H1 (cell line): ENCODE results near the gene IFT80. TPM values are rescaled to one million over a fixed set of nuclear protein-coding genes. Genes with fewer than 3 reads are reported as not detected.

Source experiments
- EGR1 ChIP-seq: IDR thresholded peaks from 2 replicates; pipeline ENCODE4 v1.6.1; 2011; ENCODE audit warnings: low read depth, low read length, borderline replicate concordance
- JUND ChIP-seq: IDR thresholded peaks from 2 replicates; pipeline ENCODE4 v1.6.1; 2011; ENCODE audit warnings: mild to moderate bottlenecking, improper control_type of control experiment, low read length
- polyA plus RNA-seq, 7 experiments: library from polyadenylated mRNA; depleted of rRNA in 3 of 7; stranded (reverse) in 5 of 7; unstranded in 2 of 7; fragments of >200 nt in 5 of 7; fragments of 200-250 nt in 2 of 7; gene quantifications; 1 replicate in 5 of 7; 2 replicates in 1 of 7; 4 replicates in 1 of 7; pipeline versions ENCODE4 v1.2.1 to v1.2.3, GENCODE V29; 2011 to 2013; ENCODE audit warnings: missing spikeins in 2 of 7, mixed read lengths in 2 of 7
- total RNA-seq: library from RNA; stranded (reverse); fragmentation: NEBNext Ultra II Directional; extraction: Animal tissue kit (Norgen Biotek cat#: 25700); gene quantifications from 2 replicates; pipeline ENCODE4 v1.2.1, GENCODE V29; 2021
- TF ChIP-seq, protein P1 (sequence below): fragments of 300-600 bp; sonication (generic); IDR thresholded peaks from 2 replicates; pipeline ENCODE4 v1.7.1; 2012; ENCODE audit warnings: low read length, moderate library complexity, mild to moderate bottlenecking, inconsistent platforms; ENCODE audit not compliant: insufficient replicate concordance
- TF ChIP-seq, protein P2 (sequence below): IDR thresholded peaks from 2 replicates; pipeline ENCODE4 v1.6.1; 2012; ENCODE audit warnings: low read length, inconsistent platforms

The IFT80 gene
- total and polyA plus RNA-seq, 2 of the 8 experiments (the other 6 are each of a cell fraction or from before 2014, with no cell fraction given): 7.2 to 25.9 TPM

DNA sequence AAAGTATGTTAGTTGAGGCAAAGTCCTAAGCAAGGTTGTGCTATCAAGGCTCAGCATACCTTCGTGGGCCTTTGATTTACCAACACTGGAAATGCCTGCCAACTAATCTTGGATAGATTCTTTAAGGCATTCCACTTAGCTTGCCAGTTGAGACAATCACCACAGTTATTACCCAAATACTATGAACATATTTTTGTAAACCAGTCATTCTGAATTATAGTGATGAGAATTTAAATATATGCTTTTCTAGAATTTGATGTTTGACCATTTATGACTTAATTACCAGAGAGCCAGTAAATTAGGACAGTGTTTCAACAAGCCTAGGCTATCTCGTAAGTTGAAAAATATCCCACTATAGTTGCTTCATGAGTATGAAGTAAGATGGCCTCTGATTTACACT lies 35.0 kb upstream of the IFT80 start (continued):
- no peak for TF ChIP-seq JUND
- TF ChIP-seq, protein P1, sequence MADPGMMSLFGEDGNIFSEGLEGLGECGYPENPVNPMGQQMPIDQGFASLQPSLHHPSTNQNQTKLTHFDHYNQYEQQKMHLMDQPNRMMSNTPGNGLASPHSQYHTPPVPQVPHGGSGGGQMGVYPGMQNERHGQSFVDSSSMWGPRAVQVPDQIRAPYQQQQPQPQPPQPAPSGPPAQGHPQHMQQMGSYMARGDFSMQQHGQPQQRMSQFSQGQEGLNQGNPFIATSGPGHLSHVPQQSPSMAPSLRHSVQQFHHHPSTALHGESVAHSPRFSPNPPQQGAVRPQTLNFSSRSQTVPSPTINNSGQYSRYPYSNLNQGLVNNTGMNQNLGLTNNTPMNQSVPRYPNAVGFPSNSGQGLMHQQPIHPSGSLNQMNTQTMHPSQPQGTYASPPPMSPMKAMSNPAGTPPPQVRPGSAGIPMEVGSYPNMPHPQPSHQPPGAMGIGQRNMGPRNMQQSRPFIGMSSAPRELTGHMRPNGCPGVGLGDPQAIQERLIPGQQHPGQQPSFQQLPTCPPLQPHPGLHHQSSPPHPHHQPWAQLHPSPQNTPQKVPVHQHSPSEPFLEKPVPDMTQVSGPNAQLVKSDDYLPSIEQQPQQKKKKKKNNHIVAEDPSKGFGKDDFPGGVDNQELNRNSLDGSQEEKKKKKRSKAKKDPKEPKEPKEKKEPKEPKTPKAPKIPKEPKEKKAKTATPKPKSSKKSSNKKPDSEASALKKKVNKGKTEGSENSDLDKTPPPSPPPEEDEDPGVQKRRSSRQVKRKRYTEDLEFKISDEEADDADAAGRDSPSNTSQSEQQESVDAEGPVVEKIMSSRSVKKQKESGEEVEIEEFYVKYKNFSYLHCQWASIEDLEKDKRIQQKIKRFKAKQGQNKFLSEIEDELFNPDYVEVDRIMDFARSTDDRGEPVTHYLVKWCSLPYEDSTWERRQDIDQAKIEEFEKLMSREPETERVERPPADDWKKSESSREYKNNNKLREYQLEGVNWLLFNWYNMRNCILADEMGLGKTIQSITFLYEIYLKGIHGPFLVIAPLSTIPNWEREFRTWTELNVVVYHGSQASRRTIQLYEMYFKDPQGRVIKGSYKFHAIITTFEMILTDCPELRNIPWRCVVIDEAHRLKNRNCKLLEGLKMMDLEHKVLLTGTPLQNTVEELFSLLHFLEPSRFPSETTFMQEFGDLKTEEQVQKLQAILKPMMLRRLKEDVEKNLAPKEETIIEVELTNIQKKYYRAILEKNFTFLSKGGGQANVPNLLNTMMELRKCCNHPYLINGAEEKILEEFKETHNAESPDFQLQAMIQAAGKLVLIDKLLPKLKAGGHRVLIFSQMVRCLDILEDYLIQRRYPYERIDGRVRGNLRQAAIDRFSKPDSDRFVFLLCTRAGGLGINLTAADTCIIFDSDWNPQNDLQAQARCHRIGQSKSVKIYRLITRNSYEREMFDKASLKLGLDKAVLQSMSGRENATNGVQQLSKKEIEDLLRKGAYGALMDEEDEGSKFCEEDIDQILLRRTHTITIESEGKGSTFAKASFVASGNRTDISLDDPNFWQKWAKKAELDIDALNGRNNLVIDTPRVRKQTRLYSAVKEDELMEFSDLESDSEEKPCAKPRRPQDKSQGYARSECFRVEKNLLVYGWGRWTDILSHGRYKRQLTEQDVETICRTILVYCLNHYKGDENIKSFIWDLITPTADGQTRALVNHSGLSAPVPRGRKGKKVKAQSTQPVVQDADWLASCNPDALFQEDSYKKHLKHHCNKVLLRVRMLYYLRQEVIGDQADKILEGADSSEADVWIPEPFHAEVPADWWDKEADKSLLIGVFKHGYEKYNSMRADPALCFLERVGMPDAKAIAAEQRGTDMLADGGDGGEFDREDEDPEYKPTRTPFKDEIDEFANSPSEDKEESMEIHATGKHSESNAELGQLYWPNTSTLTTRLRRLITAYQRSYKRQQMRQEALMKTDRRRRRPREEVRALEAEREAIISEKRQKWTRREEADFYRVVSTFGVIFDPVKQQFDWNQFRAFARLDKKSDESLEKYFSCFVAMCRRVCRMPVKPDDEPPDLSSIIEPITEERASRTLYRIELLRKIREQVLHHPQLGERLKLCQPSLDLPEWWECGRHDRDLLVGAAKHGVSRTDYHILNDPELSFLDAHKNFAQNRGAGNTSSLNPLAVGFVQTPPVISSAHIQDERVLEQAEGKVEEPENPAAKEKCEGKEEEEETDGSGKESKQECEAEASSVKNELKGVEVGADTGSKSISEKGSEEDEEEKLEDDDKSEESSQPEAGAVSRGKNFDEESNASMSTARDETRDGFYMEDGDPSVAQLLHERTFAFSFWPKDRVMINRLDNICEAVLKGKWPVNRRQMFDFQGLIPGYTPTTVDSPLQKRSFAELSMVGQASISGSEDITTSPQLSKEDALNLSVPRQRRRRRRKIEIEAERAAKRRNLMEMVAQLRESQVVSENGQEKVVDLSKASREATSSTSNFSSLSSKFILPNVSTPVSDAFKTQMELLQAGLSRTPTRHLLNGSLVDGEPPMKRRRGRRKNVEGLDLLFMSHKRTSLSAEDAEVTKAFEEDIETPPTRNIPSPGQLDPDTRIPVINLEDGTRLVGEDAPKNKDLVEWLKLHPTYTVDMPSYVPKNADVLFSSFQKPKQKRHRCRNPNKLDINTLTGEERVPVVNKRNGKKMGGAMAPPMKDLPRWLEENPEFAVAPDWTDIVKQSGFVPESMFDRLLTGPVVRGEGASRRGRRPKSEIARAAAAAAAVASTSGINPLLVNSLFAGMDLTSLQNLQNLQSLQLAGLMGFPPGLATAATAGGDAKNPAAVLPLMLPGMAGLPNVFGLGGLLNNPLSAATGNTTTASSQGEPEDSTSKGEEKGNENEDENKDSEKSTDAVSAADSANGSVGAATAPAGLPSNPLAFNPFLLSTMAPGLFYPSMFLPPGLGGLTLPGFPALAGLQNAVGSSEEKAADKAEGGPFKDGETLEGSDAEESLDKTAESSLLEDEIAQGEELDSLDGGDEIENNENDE: no peak
- TF ChIP-seq, protein P2, sequence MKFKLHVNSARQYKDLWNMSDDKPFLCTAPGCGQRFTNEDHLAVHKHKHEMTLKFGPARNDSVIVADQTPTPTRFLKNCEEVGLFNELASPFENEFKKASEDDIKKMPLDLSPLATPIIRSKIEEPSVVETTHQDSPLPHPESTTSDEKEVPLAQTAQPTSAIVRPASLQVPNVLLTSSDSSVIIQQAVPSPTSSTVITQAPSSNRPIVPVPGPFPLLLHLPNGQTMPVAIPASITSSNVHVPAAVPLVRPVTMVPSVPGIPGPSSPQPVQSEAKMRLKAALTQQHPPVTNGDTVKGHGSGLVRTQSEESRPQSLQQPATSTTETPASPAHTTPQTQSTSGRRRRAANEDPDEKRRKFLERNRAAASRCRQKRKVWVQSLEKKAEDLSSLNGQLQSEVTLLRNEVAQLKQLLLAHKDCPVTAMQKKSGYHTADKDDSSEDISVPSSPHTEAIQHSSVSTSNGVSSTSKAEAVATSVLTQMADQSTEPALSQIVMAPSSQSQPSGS: no peak
- no peak for TF ChIP-seq EGR1
- TF ChIP-seq, all 59 proteins: peak for 0
